GM12878 (cell line): ENCODE measurements around the gene CAMTA1. TPM values are rescaled to one million over a fixed set of nuclear protein-coding genes. Genes with fewer than 3 reads are reported as not detected.

Experiments
- ATAC-seq: fragments of 200-7000 bp; cut with Tn5 transposase; 3 replicates; pipeline ENCODE4 v1.9.1; 2020; ENCODE audit warnings: mild to moderate bottlenecking, moderate library complexity
- BruUV-seq: library from RNA; stranded (reverse); fragments of 400-500 nt; replicated peaks from 2 replicates; lab custom pipeline; 2021; lab: Mats Ljungman, UMichigan
- CTCF ChIA-PET: fragments of 300-600 bp; sonication (Branson Sonifier 250); formaldehyde crosslinking; extraction: SDS; loops from one replicate; lab custom pipeline; 2021; ENCODE audit warnings: inconsistent platforms; lab: Yijun Ruan, JAX
- POLR2A ChIA-PET: fragments of 350-600 bp; formaldehyde crosslinking; extraction: SDS; loops from one replicate; lab custom pipeline; 2021; ENCODE audit warnings: inconsistent platforms; lab: Charles Lee
- RAD21 ChIA-PET: fragments of 300-600 bp; sonication (Branson Sonifier 250); formaldehyde crosslinking; loops from one replicate; lab custom pipeline; 2023; ENCODE audit warnings: antibody characterized with exemption; ENCODE audit not compliant: unreplicated experiment; lab: Charles Lee
- SMC1A ChIA-PET: fragments of 300-600 bp; sonication (Branson Sonifier 250); formaldehyde crosslinking; loops from one replicate; lab custom pipeline; 2023; ENCODE audit not compliant: unreplicated experiment, uncharacterized antibody; lab: Charles Lee
- DNase-seq: peaks from one replicate; pipeline ENCODE4 v3.0.0-alpha.2; 2011; ENCODE audit warnings: low read depth, low spot score
- FAIRE-seq: peaks from 3 replicates; lab custom pipeline; 2011; peaks lifted over from hg19 to GRCh38; lab: Jason Lieb, UNC
- H2AFZ ChIP-seq: 2 replicates; pipeline ENCODE4 v1.6.0; 2011; ENCODE audit warnings: low read depth, low read length, control low read depth; ENCODE audit not compliant: control insufficient read depth
- H3K27ac ChIP-seq: 2 replicates; pipeline ENCODE4 v1.5.1; 2011; ENCODE audit warnings: control low read depth; ENCODE audit not compliant: control insufficient read depth, insufficient read depth
- H3K27me3 ChIP-seq, 2 experiments: replicated peaks in 1 of 2; 2 replicates each; pipeline versions ENCODE4 v1.6.0 to v1.6.1; 2011; ENCODE audit warnings: low read length in 1 of 2; ENCODE audit not compliant: control insufficient read depth in 2 of 2, insufficient read depth in 2 of 2
- H3K36me3 ChIP-seq, 2 experiments: 2 replicates each; pipeline ENCODE4 v1.5.1; 2011; ENCODE audit warnings: low read length in 1 of 2; ENCODE audit not compliant: control insufficient read depth in 2 of 2, insufficient read depth in 2 of 2
- H3K4me1 ChIP-seq: 2 replicates; pipeline ENCODE4 v1.6.1; 2011; ENCODE audit warnings: mild to moderate bottlenecking, low read length, moderate library complexity, mixed read lengths; ENCODE audit not compliant: control insufficient read depth, insufficient read depth
- H3K4me2 ChIP-seq: 2 replicates; pipeline ENCODE4 v1.6.0; 2011; ENCODE audit warnings: control low read depth; ENCODE audit not compliant: control insufficient read depth, insufficient read depth
- H3K4me3 ChIP-seq: fragments of 200-600 bp; sonication (generic); 2 replicates; pipeline ENCODE4 v1.5.1; 2016
- H3K79me2 ChIP-seq: 2 replicates; pipeline ENCODE4 v1.6.0; 2011; ENCODE audit warnings: low read length; ENCODE audit not compliant: control insufficient read depth, insufficient read depth
- H3K9ac ChIP-seq: 2 replicates; pipeline ENCODE4 v1.8.0; 2011; ENCODE audit warnings: low read length, control low read depth, mixed read lengths; ENCODE audit not compliant: control insufficient read depth, insufficient read depth
- H3K9me3 ChIP-seq: replicated peaks from 3 replicates; pipeline ENCODE4 v1.5.1; 2011; ENCODE audit warnings: mild to moderate bottlenecking, low read length; ENCODE audit not compliant: control insufficient read depth, insufficient read depth
- H4K20me1 ChIP-seq: 2 replicates; pipeline ENCODE4 v1.6.0; 2011; ENCODE audit not compliant: control insufficient read depth, insufficient read depth
- BHLHE40 ChIP-seq, 2 experiments: fragments of 450-650 bp in 1 of 2; IDR thresholded peaks; 2 replicates each; pipeline ENCODE4 v1.6.1; 2011 to 2017; ENCODE audit warnings: low read depth in 2 of 2, borderline replicate concordance in 1 of 2, improper control_type of control experiment in 1 of 2, low read length in 1 of 2, mild to moderate bottlenecking in 1 of 2
- ETV6 ChIP-seq, 2 experiments: fragments of 450-650 bp in 1 of 2; IDR thresholded peaks in 1 of 2; conservative IDR thresholded peaks in 1 of 2; 2 replicates each; pipeline ENCODE4 v1.6.1; 2014; ENCODE audit warnings: antibody characterized with exemption in 1 of 2, borderline replicate concordance in 1 of 2, low read depth in 1 of 2, mild to moderate bottlenecking in 1 of 2, moderate library complexity in 1 of 2
- FOXK2 ChIP-seq: fragments of 450-650 bp; IDR thresholded peaks from 2 replicates; pipeline ENCODE4 v1.6.1; 2017; ENCODE audit warnings: mild to moderate bottlenecking, moderate library complexity
- FOXM1 ChIP-seq: IDR thresholded peaks from 2 replicates; pipeline ENCODE4 v1.6.1; 2012; ENCODE audit warnings: low read depth, mild to moderate bottlenecking, inconsistent platforms, low read length, moderate library complexity
- GATAD2B ChIP-seq: fragments of 450-650 bp; conservative IDR thresholded peaks from 2 replicates; pipeline ENCODE4 v1.6.1; 2017; ENCODE audit warnings: low read depth, mild to moderate bottlenecking, moderate library complexity
- LARP7 ChIP-seq: fragments of 450-650 bp; IDR thresholded peaks from 2 replicates; pipeline ENCODE4 v1.6.1; 2017; ENCODE audit warnings: mild to moderate bottlenecking
- MTA3 ChIP-seq: IDR thresholded peaks from 2 replicates; pipeline ENCODE4 v1.6.1; 2012; ENCODE audit warnings: low read length, inconsistent platforms, borderline replicate concordance
- NBN ChIP-seq: fragments of 450-650 bp; IDR thresholded peaks from 2 replicates; pipeline ENCODE4 v1.6.1; 2016
- NFXL1 ChIP-seq: fragments of 450-650 bp; IDR thresholded peaks from 2 replicates; pipeline ENCODE4 v1.6.1; 2017; ENCODE audit warnings: antibody characterized with exemption, mild to moderate bottlenecking, borderline replicate concordance
- NFYB ChIP-seq: IDR thresholded peaks from 2 replicates; pipeline ENCODE4 v1.6.1; 2011; ENCODE audit warnings: low read depth, mild to moderate bottlenecking, low read length, improper control_type of control experiment, moderate library complexity; ENCODE audit not compliant: insufficient read depth
- NR2C1 ChIP-seq: fragments of 450-650 bp; IDR thresholded peaks from 2 replicates; pipeline ENCODE4 v1.6.1; 2017; ENCODE audit warnings: antibody characterized with exemption, mild to moderate bottlenecking, moderate library complexity
- RCOR1 ChIP-seq: conservative IDR thresholded peaks from 2 replicates; pipeline ENCODE4 v1.6.1; 2012; ENCODE audit warnings: low read depth, low read length, improper control_type of control experiment
- RUNX3 ChIP-seq: IDR thresholded peaks from 2 replicates; pipeline ENCODE4 v1.6.1; 2012; ENCODE audit warnings: low read length, inconsistent platforms
- SMAD5 ChIP-seq: IDR thresholded peaks from 2 replicates; pipeline ENCODE4 v1.6.1; 2016; ENCODE audit warnings: antibody characterized with exemption, low read depth
- TBL1XR1 ChIP-seq: IDR thresholded peaks from 2 replicates; pipeline ENCODE4 v1.6.1; 2012; ENCODE audit warnings: low read depth, low read length, improper control_type of control experiment
- ZBTB40 ChIP-seq: fragments of 450-650 bp; IDR thresholded peaks from 2 replicates; pipeline ENCODE4 v1.6.1; 2016; ENCODE audit warnings: mild to moderate bottlenecking, moderate library complexity, borderline replicate concordance
- WGBS: methylation state at CpG from one replicate; pipeline ENCODE4 v1.1.6; 2016; ENCODE audit warnings: low lambda C conversion rate; ENCODE audit not compliant: insufficient replicate concordance, insufficient coverage; ENCODE audit errors: missing lambda C conversion rate; 5-methylcytosine and 5-hydroxymethylcytosine counted together
- in situ Hi-C: fragments of 300-500 bp; cut with MboI; formaldehyde crosslinking; loops from 9 replicates; pipeline ENCODE4 v1.14.3; 2018; ENCODE audit warnings: mixed read lengths
- intact Hi-C: fragments of 100-400 bp; cut with micrococcal nuclease; formaldehyde crosslinking; loops from one replicate; pipeline ENCODE4 v1.14.2; 2022; ENCODE audit not compliant: unreplicated experiment
- polyA plus RNA-seq, 11 experiments: library from polyadenylated mRNA; depleted of rRNA in 4 of 11; unstranded in 6 of 11; stranded (reverse) in 5 of 11; fragments of >200 nt; fragmentation: Nextera tagmentation in 4 of 11; fragmentation: Illumina TruSeq in 1 of 11; extraction: Ambion mirVana in 4 of 11; extraction: Trizol in 1 of 11; gene quantifications; 1 replicate in 1 of 11; 2 replicates in 10 of 11; pipeline versions ENCODE4 v1.2.1 to v1.2.3, GENCODE V29; 2011 to 2016; ENCODE audit warnings: inconsistent platforms in 2 of 11, missing spikeins in 2 of 11, low read depth in 1 of 11
- total RNA-seq, 4 experiments: library from RNA; depleted of rRNA in 3 of 4; stranded (reverse); fragments of >200 nt in 3 of 4; fragmentation: Illumina TruSeq in 1 of 4; extraction: Trizol in 1 of 4; gene quantifications; 2 replicates each; pipeline versions ENCODE4 v1.2.1 to v1.2.3, GENCODE V29; 2013 to 2021

The CAMTA1 gene
- total and polyA plus RNA-seq, 10 of the 15 experiments (the other 5 are each of a cell fraction or from before 2014, with no cell fraction given) = 37.7 to 148 (median 76.4) TPM

GRCh38 chr1:7079637-7080036 is 294.4 kb downstream of the CAMTA1 start:
- H2AFZ ChIP-seq = no peak overlapping the region
- 37% methylated on average over 4 of the region's 4 CpGs for WGBS
- no peak for DNase-seq
- no peaks in the 10 kb centered on the region for H3K4me1 ChIP-seq
- BruUV-seq = no TSS peak
- CTCF ChIA-PET = no interaction called here
- no peaks in the 10 kb centered on the region; a peak in 2 of 4 replicates for H3K27me3 ChIP-seq
- intact Hi-C loops = loop anchor here (10.0 kb wide), 1 partner anchor 125 kb away; no protein-coding TSS in a partner anchor
- no peaks in the 10 kb centered on the region for H3K79me2 ChIP-seq
- H4K20me1 ChIP-seq = no peaks in the 10 kb centered on the region
- no peak overlapping the region for H3K4me2 ChIP-seq
- H3K27ac ChIP-seq = no peak overlapping the region
- TF ChIP-seq RCOR1 = no peak
- TF ChIP-seq ZBTB40 = no peak
- TF ChIP-seq GATAD2B = no peak
- no peak for TF ChIP-seq NFXL1
- TF ChIP-seq NFYB = no peak
- TF ChIP-seq BHLHE40 (IDR thresholded peaks at IDR 0.05; ENCODE audit: borderline replicate concordance in 1 of 2, low read depth in 2 of 2, low read length in 1 of 2) = no peak
- no peak for TF ChIP-seq FOXK2
- no peak for TF ChIP-seq NBN
- no peak for TF ChIP-seq MTA3
- no peak for TF ChIP-seq RUNX3
- TF ChIP-seq TBL1XR1 = no peak
- no peak for TF ChIP-seq NR2C1
- no peak for TF ChIP-seq LARP7
- no peak for TF ChIP-seq ETV6 (conservative IDR thresholded peaks at IDR 0.05 in 1 of 2, IDR thresholded peaks at IDR 0.05 in 1 of 2; ENCODE audit: borderline replicate concordance in 1 of 2, low read depth in 1 of 2)
- no peak for TF ChIP-seq SMAD5
- no peak for TF ChIP-seq FOXM1
- no peak overlapping the region for H3K9ac ChIP-seq
- POLR2A ChIA-PET = no interaction called here
- in situ Hi-C loops = no loop called here
- ATAC-seq = no peak
- H3K9me3 ChIP-seq = no peaks in the 10 kb centered on the region; the same call in 2 of the 3 replicates
- H3K4me3 ChIP-seq = no peak overlapping the region
- no peaks in the 10 kb centered on the region for H3K36me3 ChIP-seq
- RAD21 ChIA-PET = no interaction called here
- SMC1A ChIA-PET = no interaction called here
- FAIRE-seq = no peak
